ENCODE measurements around the gene DYNAP.

DYNAP gene

GRCh38 chr18:54590945-54591344 is at the start of gene DYNAP:
Gene DYNAP (plus strand): TSS chr18:54591245. CDS start chr18:54591283, 38 bp downstream.
- Histone ChIP-seq H3K4me1 (ENCODE audit: control insufficient read depth, insufficient read depth, low read length) (no peaks in the 10 kb centered on the region), H3K4me3 (ENCODE audit: low read length) (no peak within 1 kb of the TSS), H3K27ac (ENCODE audit: low read depth, low read length) (no peak within 1 kb of the TSS), H3K27me3 (ENCODE audit: control insufficient read depth, insufficient read depth, low read length) (no peaks in the 10 kb centered on the region), H3K9ac (ENCODE audit: low read length) (no peak within 1 kb of the TSS), H3K36me3 (ENCODE audit: control insufficient read depth, insufficient read depth, low read length) (no peaks in the 10 kb centered on the region)

- H3K27me3 ChIP-seq (ENCODE audit: control insufficient read depth, insufficient read depth, low read length): no peaks in the 10 kb centered on the region
- no peaks in the 10 kb centered on the region for H3K4me1 ChIP-seq (ENCODE audit: control insufficient read depth, insufficient read depth, low read length)
- no peak overlapping the region for H3K27ac ChIP-seq (ENCODE audit: low read depth, low read length)
- no peak overlapping the region for H3K9ac ChIP-seq (ENCODE audit: low read length)
- H3K36me3 ChIP-seq (ENCODE audit: control insufficient read depth, insufficient read depth, low read length): no peaks in the 10 kb centered on the region
- H3K4me3 ChIP-seq (ENCODE audit: low read length): no peak overlapping the region
These were observed 39.5 kb upstream of the DYNAP start for GRCh38 chr18:54551590-54551989.

GRCh38 chr18:54555286-54555685 is 35.8 kb upstream of the DYNAP start:
- Histone ChIP-seq H3K27me3 (ENCODE audit: control insufficient read depth, insufficient read depth, low read length) (no peaks in the 10 kb centered on the region), H3K4me1 (ENCODE audit: control insufficient read depth, insufficient read depth, low read length) (no peaks in the 10 kb centered on the region), H3K36me3 (ENCODE audit: control insufficient read depth, insufficient read depth, low read length) (no peaks in the 10 kb centered on the region), H3K4me3 (ENCODE audit: low read length) (no peak overlapping the region), H3K9ac (ENCODE audit: low read length) (no peak overlapping the region), H3K27ac (ENCODE audit: low read depth, low read length) (no peak overlapping the region)

GRCh38 chr18:54555996-54556395 is 35.0 kb upstream of the DYNAP start:
- no peaks in the 10 kb centered on the region for H3K27me3 ChIP-seq (ENCODE audit: control insufficient read depth, insufficient read depth, low read length)
- no peaks in the 10 kb centered on the region for H3K4me1 ChIP-seq (ENCODE audit: control insufficient read depth, insufficient read depth, low read length)
- H3K9ac ChIP-seq (ENCODE audit: low read length): no peak overlapping the region
- no peak overlapping the region for H3K27ac ChIP-seq (ENCODE audit: low read depth, low read length)
- no peak overlapping the region for H3K4me3 ChIP-seq (ENCODE audit: low read length)
- no peaks in the 10 kb centered on the region for H3K36me3 ChIP-seq (ENCODE audit: control insufficient read depth, insufficient read depth, low read length)

GRCh38 chr18:54557958-54558357 is 33.1 kb upstream of the DYNAP start:
- Histone ChIP-seq H3K4me1 (ENCODE audit: control insufficient read depth, insufficient read depth, low read length) (no peaks in the 10 kb centered on the region), H3K4me3 (ENCODE audit: low read length) (no peak overlapping the region), H3K36me3 (ENCODE audit: control insufficient read depth, insufficient read depth, low read length) (no peaks in the 10 kb centered on the region), H3K27ac (ENCODE audit: low read depth, low read length) (no peak overlapping the region), H3K9ac (ENCODE audit: low read length) (no peak overlapping the region), H3K27me3 (ENCODE audit: control insufficient read depth, insufficient read depth, low read length) (no peaks in the 10 kb centered on the region)

GRCh38 chr18:54558609-54559585 is 32.1 kb upstream of the DYNAP start:
- H3K27me3 ChIP-seq (ENCODE audit: control insufficient read depth, insufficient read depth, low read length): no peaks in the 10 kb centered on the region
- H3K36me3 ChIP-seq (ENCODE audit: control insufficient read depth, insufficient read depth, low read length): no peaks in the 10 kb centered on the region
- H3K9ac ChIP-seq (ENCODE audit: low read length): no peak overlapping the region
- no peaks in the 10 kb centered on the region for H3K4me1 ChIP-seq (ENCODE audit: control insufficient read depth, insufficient read depth, low read length)
- no peak overlapping the region for H3K4me3 ChIP-seq (ENCODE audit: low read length)
- no peak overlapping the region for H3K27ac ChIP-seq (ENCODE audit: low read depth, low read length)

DNA sequence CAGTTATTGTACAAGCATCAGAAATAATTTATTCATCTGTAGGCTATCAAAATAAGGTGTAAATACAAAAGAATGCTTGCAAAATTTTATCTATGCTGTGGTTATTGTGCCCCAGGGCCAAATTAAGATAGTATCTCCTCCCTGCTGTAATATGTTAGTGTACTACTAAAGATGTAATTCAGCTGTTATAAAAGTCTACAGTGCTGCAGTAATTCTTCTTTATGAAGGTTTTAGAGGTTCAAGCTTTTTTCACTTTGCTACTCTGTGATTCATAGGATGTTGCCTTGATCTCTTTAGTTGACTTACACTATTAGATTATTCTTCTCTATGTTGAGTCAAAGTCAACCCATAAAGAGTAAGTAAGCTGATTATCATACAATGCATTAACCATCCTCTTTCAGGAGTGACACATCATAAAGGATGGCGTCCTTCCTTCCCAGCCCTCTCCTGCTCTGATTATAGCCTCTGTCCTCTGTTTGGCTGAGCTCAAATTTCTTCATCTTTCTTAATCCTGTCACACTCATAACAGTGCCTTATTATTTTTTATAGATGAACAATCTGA is 29.3 kb upstream of the DYNAP start:
- Histone ChIP-seq H3K27ac (ENCODE audit: low read depth, low read length) (no peak overlapping the region), H3K4me1 (ENCODE audit: control insufficient read depth, insufficient read depth, low read length) (no peaks in the 10 kb centered on the region), H3K9ac (ENCODE audit: low read length) (no peak overlapping the region), H3K27me3 (ENCODE audit: control insufficient read depth, insufficient read depth, low read length) (no peaks in the 10 kb centered on the region), H3K36me3 (ENCODE audit: control insufficient read depth, insufficient read depth, low read length) (no peaks in the 10 kb centered on the region), H3K4me3 (ENCODE audit: low read length) (no peak overlapping the region)

DNA sequence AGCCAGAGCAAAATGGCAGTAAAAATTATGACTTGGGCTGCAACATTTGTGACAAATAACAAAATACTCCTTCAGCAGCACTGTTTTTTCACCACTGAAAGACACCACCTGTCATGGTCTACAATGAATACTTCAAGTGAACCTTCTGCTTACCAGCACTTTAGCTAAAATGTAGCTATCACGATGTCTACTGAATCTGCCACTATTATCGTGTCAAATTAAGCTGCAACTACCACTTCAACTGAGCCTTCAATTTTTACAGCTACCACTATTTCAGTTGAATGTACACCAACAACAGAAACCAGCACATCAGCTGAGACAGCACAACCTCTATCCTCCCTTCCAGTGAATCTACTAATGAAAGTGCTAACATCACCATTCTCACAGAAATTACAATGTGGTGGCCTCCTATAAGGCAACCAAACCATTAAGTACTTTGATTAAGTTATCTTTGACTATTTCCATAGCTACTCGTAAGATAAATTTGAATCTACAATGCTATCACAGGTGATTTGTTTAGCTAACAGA is 10.8 kb upstream of the DYNAP start:
- Histone ChIP-seq H3K9ac (ENCODE audit: low read length) (no peak overlapping the region), H3K36me3 (ENCODE audit: control insufficient read depth, insufficient read depth, low read length) (no peaks in the 10 kb centered on the region), H3K27ac (ENCODE audit: low read depth, low read length) (no peak overlapping the region), H3K4me3 (ENCODE audit: low read length) (no peak overlapping the region), H3K27me3 (ENCODE audit: control insufficient read depth, insufficient read depth, low read length) (no peaks in the 10 kb centered on the region), H3K4me1 (ENCODE audit: control insufficient read depth, insufficient read depth, low read length) (no peaks in the 10 kb centered on the region)

- H3K4me1 ChIP-seq (ENCODE audit: control insufficient read depth, insufficient read depth, low read length): no peaks in the 10 kb centered on the region
- H3K27me3 ChIP-seq (ENCODE audit: control insufficient read depth, insufficient read depth, low read length): no peaks in the 10 kb centered on the region
- no peak overlapping the region for H3K9ac ChIP-seq (ENCODE audit: low read length)
- H3K4me3 ChIP-seq (ENCODE audit: low read length): no peak overlapping the region
- no peaks in the 10 kb centered on the region for H3K36me3 ChIP-seq (ENCODE audit: control insufficient read depth, insufficient read depth, low read length)
- H3K27ac ChIP-seq (ENCODE audit: low read depth, low read length): no peak overlapping the region
These were observed 7.0 kb upstream of the DYNAP start for GRCh38 chr18:54584065-54584464.

GRCh38 chr18:54585743-54586142 is 5.3 kb upstream of the DYNAP start:
- Histone ChIP-seq H3K9ac (ENCODE audit: low read length) (no peak overlapping the region), H3K27me3 (ENCODE audit: control insufficient read depth, insufficient read depth, low read length) (no peaks in the 10 kb centered on the region), H3K4me1 (ENCODE audit: control insufficient read depth, insufficient read depth, low read length) (no peaks in the 10 kb centered on the region), H3K27ac (ENCODE audit: low read depth, low read length) (no peak overlapping the region), H3K36me3 (ENCODE audit: control insufficient read depth, insufficient read depth, low read length) (no peaks in the 10 kb centered on the region), H3K4me3 (ENCODE audit: low read length) (no peak overlapping the region)

- Histone ChIP-seq H3K27ac (ENCODE audit: low read depth, low read length) (no peak overlapping the region), H3K36me3 (ENCODE audit: control insufficient read depth, insufficient read depth, low read length) (no peaks in the 10 kb centered on the region), H3K9ac (ENCODE audit: low read length) (no peak overlapping the region), H3K4me3 (ENCODE audit: low read length) (no peak overlapping the region), H3K4me1 (ENCODE audit: control insufficient read depth, insufficient read depth, low read length) (no peaks in the 10 kb centered on the region), H3K27me3 (ENCODE audit: control insufficient read depth, insufficient read depth, low read length) (no peaks in the 10 kb centered on the region)
These were observed 13.2 kb downstream of the DYNAP start for GRCh38 chr18:54604211-54604610.

DNA sequence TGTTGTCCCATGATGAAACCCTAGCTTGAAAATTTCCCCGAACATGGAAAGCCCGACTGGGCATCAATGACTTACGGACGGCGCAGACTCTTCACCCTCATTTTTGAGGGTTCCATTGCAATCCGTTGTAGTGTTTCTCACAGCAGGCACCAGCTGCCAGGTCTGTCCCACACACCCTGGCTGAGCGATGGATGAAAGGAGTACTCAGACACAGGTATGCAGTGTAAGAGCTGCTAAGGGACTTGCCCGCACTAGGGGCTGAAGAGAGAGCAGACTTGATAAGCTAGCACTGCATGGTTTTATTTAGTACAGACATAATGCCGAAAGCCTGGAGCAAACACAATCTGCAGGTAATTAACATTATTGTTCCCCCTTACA is 15.8 kb downstream of the DYNAP start:
- no peak overlapping the region for H3K27ac ChIP-seq (ENCODE audit: low read depth, low read length)
- no peak overlapping the region for H3K9ac ChIP-seq (ENCODE audit: low read length)
- no peaks in the 10 kb centered on the region for H3K4me1 ChIP-seq (ENCODE audit: control insufficient read depth, insufficient read depth, low read length)
- H3K4me3 ChIP-seq (ENCODE audit: low read length): no peak overlapping the region
- H3K36me3 ChIP-seq (ENCODE audit: control insufficient read depth, insufficient read depth, low read length): no peaks in the 10 kb centered on the region
- no peaks in the 10 kb centered on the region for H3K27me3 ChIP-seq (ENCODE audit: control insufficient read depth, insufficient read depth, low read length)
